ENCODE measurements around the gene GUCY2D.
"Not testable (repeated sequence)": the region's sequence is repeated elsewhere in the genome, so short reads cannot be mapped to it uniquely, and the experiment has no call there.

GUCY2D gene

GRCh38 chr17:8016632-8017424 is 14.4 kb downstream of the GUCY2D start:
- DNase-seq (ENCODE audit: low read depth in 2 of 2): peak in 1 of 2 donors; percentile 17

GRCh38 chr17:8018436-8018835 is 16.0 kb downstream of the GUCY2D start:
- DNase-seq (ENCODE audit: low read depth in 2 of 2): no peak

- no peak for DNase-seq (ENCODE audit: low read depth in 2 of 2)
These were observed 16.8 kb downstream of the GUCY2D start for GRCh38 chr17:8019166-8019565.

- DNase-seq (ENCODE audit: low read depth in 2 of 2): no peak
These were observed 17.5 kb downstream of the GUCY2D start for GRCh38 chr17:8019665-8020650.

- no peak for DNase-seq (ENCODE audit: low read depth in 2 of 2)
These were observed 18.6 kb downstream of the GUCY2D start for GRCh38 chr17:8020776-8021564.

- no peak for DNase-seq (ENCODE audit: low read depth in 2 of 2)
These were observed 19.3 kb downstream of the GUCY2D start for GRCh38 chr17:8021565-8022359.

- DNase-seq (ENCODE audit: low read depth in 2 of 2): no peak
These were observed 20.1 kb downstream of the GUCY2D start for GRCh38 chr17:8022360-8023003.

GRCh38 chr17:8024161-8024560 is 21.7 kb downstream of the GUCY2D start:
- not testable (repeated sequence) for DNase-seq (ENCODE audit: low read depth in 2 of 2)

GRCh38 chr17:8025176-8025911 is 22.9 kb downstream of the GUCY2D start:
- DNase-seq (ENCODE audit: low read depth in 2 of 2): no peak

GRCh38 chr17:8029121-8029520 is 26.7 kb downstream of the GUCY2D start:
- no peak for DNase-seq (ENCODE audit: low read depth in 2 of 2)

GRCh38 chr17:8031261-8031661 is 28.8 kb downstream of the GUCY2D start:
- DNase-seq (ENCODE audit: low read depth in 2 of 2): no peak

GRCh38 chr17:8031950-8032349 is 29.5 kb downstream of the GUCY2D start:
- no peak for DNase-seq (ENCODE audit: low read depth in 2 of 2)

GRCh38 chr17:8032442-8032841 is 30.0 kb downstream of the GUCY2D start:
- no peak for DNase-seq (ENCODE audit: low read depth in 2 of 2)

- no peak for DNase-seq (ENCODE audit: low read depth in 2 of 2)
These were observed 36.7 kb downstream of the GUCY2D start, which contains the start of gene ALOX15B for GRCh38 chr17:8038954-8039610. TSS of gene ALOX15B (plus strand) at chr17:8039059. CDS start at chr17:8039156, 97 bp downstream.

GRCh38 chr17:8039611-8040168 is 37.3 kb downstream of the GUCY2D start:
- no peak for DNase-seq (ENCODE audit: low read depth in 2 of 2)

- peak in 1 of 2 donors; percentile 15 for DNase-seq (ENCODE audit: low read depth in 2 of 2)
These were observed 39.0 kb downstream of the GUCY2D start for GRCh38 chr17:8041249-8041928.

GRCh38 chr17:8041979-8042378 is 39.6 kb downstream of the GUCY2D start:
- no peak for DNase-seq (ENCODE audit: low read depth in 2 of 2)
